Measurements from ENCODE around the gene IFRD1.

GRCh38 chr7:112523871-112524270, 73.6 kb downstream of the IFRD1 start:
- TF ChIP-seq CTCF (IDR thresholded peaks at IDR 0.05): no peak
- TF ChIP-seq POLR2A (IDR thresholded peaks at IDR 0.05): no peak

Measured in right lobe of liver (tissue), 4 donors.